ENCODE data around the gene ANKRD33B.

DNA sequence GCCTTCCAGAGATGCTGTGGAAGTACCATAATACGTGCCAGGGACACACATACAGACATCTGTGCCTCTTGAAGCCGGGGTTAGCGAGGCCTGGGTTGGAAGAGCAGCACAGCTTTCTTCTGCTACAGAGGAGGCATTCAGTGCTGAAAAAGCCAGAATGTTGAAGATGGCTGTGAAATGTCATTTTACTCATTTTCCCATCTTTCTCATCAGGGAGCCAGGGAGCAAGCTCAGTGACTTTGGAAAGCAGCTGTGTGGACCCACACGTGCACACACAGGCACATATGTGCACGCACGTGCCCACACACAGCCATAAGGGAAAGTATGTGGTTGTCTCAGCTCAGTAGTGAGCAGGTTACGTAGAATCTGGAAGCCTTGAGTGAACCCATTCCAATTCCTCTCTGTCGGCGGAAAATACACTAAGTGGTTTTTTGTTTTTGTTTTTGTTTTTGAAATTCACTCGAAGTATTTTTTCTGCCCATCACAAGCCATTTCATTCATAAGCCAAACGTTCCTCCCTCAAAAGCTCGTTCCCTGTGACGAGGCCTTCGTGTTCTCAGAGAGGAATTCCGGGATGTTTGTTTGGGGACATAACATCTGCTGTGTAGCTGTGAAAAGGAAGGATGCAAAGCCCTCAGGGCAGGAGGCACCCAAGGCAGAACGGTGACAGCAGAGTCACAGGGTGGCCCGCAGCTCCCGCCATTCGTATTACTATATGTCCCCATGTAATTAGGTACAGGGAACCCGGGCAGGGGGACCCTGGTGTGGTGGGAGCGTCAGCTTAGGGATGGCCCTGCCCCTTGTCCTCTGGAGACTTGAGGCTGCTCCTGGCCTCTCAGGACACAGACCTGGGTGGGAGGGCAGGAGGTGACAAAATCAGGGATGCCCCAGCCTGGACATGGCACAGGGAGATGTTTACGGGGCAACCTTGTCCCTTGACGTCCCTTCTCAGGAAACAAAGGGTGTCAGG is 29.0 kb upstream of the ANKRD33B start:
- TF ChIP-seq, protein P1, sequence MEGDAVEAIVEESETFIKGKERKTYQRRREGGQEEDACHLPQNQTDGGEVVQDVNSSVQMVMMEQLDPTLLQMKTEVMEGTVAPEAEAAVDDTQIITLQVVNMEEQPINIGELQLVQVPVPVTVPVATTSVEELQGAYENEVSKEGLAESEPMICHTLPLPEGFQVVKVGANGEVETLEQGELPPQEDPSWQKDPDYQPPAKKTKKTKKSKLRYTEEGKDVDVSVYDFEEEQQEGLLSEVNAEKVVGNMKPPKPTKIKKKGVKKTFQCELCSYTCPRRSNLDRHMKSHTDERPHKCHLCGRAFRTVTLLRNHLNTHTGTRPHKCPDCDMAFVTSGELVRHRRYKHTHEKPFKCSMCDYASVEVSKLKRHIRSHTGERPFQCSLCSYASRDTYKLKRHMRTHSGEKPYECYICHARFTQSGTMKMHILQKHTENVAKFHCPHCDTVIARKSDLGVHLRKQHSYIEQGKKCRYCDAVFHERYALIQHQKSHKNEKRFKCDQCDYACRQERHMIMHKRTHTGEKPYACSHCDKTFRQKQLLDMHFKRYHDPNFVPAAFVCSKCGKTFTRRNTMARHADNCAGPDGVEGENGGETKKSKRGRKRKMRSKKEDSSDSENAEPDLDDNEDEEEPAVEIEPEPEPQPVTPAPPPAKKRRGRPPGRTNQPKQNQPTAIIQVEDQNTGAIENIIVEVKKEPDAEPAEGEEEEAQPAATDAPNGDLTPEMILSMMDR (IDR thresholded peaks at IDR 0.05) = no peak
- peak; percentile 56 to 89 for TF ChIP-seq EP300 (IDR thresholded peaks at IDR 0.05)

Data from tibial nerve (tissue), 4 donors.